ENCODE data around the gene KY.

GRCh38 chr3:134699141-134699711, 48.4 kb upstream of the KY start:
- TF ChIP-seq EZH2 (IDR thresholded peaks at IDR 0.05; ENCODE audit: borderline replicate concordance, low read length): no peak
- no peak for TF ChIP-seq CTCF (conservative IDR thresholded peaks at IDR 0.05 in 1 of 2, IDR thresholded peaks at IDR 0.05 in 1 of 2; ENCODE audit: extremely low read depth in 1 of 2, insufficient read depth in 1 of 2, low read depth in 1 of 2, low read length in 2 of 2)
